A549 treated with Mapracorat at 1 μM for 4 hours (cell line): ENCODE data around the gene GAGE12F. TPM values are rescaled to one million over a fixed set of nuclear protein-coding genes. Genes with fewer than 3 reads are reported as not detected.

ENCODE experiments used
- total RNA-seq: library from RNA; stranded (reverse); fragments of 200-300 nt; extraction: Qiagen RNA extraction; gene quantifications from 5 replicates; pipeline ENCODE4 v1.2.3, GENCODE V29; 2022

GAGE12F gene, protein sequence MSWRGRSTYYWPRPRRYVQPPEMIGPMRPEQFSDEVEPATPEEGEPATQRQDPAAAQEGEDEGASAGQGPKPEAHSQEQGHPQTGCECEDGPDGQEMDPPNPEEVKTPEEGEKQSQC
- not detected in 5 replicates for total RNA-seq

DNA sequence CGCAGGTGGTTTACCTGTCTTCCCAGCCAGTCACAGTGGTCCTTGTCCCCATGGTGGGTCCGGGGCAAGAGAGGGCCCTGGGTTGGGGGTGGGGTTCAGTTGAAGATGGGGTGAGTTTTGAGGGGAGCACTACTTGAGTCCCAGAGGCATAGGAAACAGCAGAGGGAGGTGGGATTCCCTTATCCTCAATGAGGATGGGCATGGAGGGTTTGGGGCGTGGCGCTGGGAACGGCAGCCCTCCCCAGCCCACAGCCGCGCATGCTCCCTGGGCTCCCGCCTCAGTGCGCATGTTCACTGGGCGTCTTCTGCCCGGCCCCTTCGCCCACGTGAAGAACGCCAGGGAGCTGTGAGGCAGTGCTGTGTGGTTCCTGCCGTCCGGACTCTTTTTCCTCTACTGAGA is at the start of gene GAGE12F:
Gene GAGE12F, plus strand, starts transcription at position 301 of the 400 bp plus-strand sequence. CDS start 1,155 bp downstream, outside the sequence.

GRCh38 chrX:49531877-49532276 is 28.8 kb upstream of the GAGE12F start, which contains the start of gene GAGE12C:
Gene GAGE12C, plus strand, starts transcription at chrX:49532177. Its CDS starts 1,155 bp downstream, at chrX:49533332.

GRCh38 chrX:49541433-49541832 is 19.2 kb upstream of the GAGE12F start, which contains the start of gene GAGE12D:
Gene GAGE12D, plus strand, starts transcription at chrX:49541733. Its CDS starts 1,155 bp downstream, at chrX:49542888.

DNA sequence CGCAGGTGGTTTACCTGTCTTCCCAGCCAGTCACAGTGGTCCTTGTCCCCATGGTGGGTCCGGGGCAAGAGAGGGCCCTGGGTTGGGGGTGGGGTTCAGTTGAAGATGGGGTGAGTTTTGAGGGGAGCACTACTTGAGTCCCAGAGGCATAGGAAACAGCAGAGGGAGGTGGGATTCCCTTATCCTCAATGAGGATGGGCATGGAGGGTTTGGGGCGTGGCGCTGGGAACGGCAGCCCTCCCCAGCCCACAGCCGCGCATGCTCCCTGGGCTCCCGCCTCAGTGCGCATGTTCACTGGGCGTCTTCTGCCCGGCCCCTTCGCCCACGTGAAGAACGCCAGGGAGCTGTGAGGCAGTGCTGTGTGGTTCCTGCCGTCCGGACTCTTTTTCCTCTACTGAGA is 9.7 kb upstream of the GAGE12F start, which contains the start of gene GAGE12E:
Gene GAGE12E, plus strand, starts transcription at position 301 of the 400 bp plus-strand sequence. CDS start 1,155 bp downstream, outside the sequence.

DNA sequence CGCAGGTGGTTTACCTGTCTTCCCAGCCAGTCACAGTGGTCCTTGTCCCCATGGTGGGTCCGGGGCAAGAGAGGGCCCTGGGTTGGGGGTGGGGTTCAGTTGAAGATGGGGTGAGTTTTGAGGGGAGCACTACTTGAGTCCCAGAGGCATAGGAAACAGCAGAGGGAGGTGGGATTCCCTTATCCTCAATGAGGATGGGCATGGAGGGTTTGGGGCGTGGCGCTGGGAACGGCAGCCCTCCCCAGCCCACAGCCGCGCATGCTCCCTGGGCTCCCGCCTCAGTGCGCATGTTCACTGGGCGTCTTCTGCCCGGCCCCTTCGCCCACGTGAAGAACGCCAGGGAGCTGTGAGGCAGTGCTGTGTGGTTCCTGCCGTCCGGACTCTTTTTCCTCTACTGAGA is 9.5 kb downstream of the GAGE12F start, which contains the start of gene GAGE12G:
Gene GAGE12G, plus strand, starts transcription at position 301 of the 400 bp plus-strand sequence. CDS start 1,155 bp downstream, outside the sequence.

GRCh38 chrX:49579649-49580048 is 19.0 kb downstream of the GAGE12F start, which contains the start of gene GAGE12H:
Gene GAGE12H, plus strand, starts transcription at chrX:49579949. Its CDS starts 1,155 bp downstream, at chrX:49581104.

GRCh38 chrX:49589196-49589595 is 28.6 kb downstream of the GAGE12F start, which contains the start of gene GAGE2A:
Gene GAGE2A, plus strand, starts transcription at chrX:49589496. Its CDS starts 1,155 bp downstream, at chrX:49590651.

GRCh38 chrX:49598720-49599119 is 38.1 kb downstream of the GAGE12F start, which contains the start of gene GAGE1:
Gene GAGE1, plus strand, starts transcription at chrX:49599020. Its CDS starts 1,155 bp downstream, at chrX:49600175.

Other genes with a start within 250 kb of the GAGE12F start
- gene GAGE12J, start 238.8 kb upstream of the GAGE12F start, total RNA-seq, result not detected in 5 replicates
- not detected in 5 replicates for gene GAGE13, start 229.3 kb upstream of the GAGE12F start, total RNA-seq
- gene GAGE12C, start 28.7 kb upstream of the GAGE12F start, total RNA-seq, result not detected in 5 replicates
- not detected in 5 replicates for gene GAGE12D, start 19.1 kb upstream of the GAGE12F start, total RNA-seq
- not detected in 5 replicates for gene GAGE12E, start 9.6 kb upstream of the GAGE12F start, total RNA-seq
- not detected in 5 replicates for gene GAGE12G, start 9.6 kb downstream of the GAGE12F start, total RNA-seq
- not detected in 5 replicates for gene GAGE12H, start 19.1 kb downstream of the GAGE12F start, total RNA-seq
- not detected in 5 replicates for gene GAGE2A, start 28.7 kb downstream of the GAGE12F start, total RNA-seq
- not detected in 5 replicates for gene GAGE1, start 38.2 kb downstream of the GAGE12F start, total RNA-seq
- gene PAGE1, start 135.1 kb downstream of the GAGE12F start, total RNA-seq, result not detected in 5 replicates